ENCODE results near the gene NUCB2. TPM values are rescaled to one million over a fixed set of nuclear protein-coding genes. Genes with fewer than 3 reads are reported as not detected.
A peak's percentile ranks its signal among the peaks of the same experiment; 100 is the strongest.

NUCB2 gene
- polyA plus RNA-seq, 3 donors, result 8.6 to 41.3 (median 31.4) TPM

- WGBS (ENCODE audit: insufficient coverage), result under 1% methylated on average over 51 of the region's 61 CpGs
- no peaks in the 10 kb centered on the region for H3K79me2 ChIP-seq (ENCODE audit: insufficient read depth, low read length)
- H3K9me3 ChIP-seq (replicated peaks in 1 of 2; ENCODE audit: control insufficient read depth in 1 of 2, insufficient read depth in 1 of 2, low read length in 2 of 2), result no peaks in the 10 kb centered on the region
- H3K9ac ChIP-seq (ENCODE audit: insufficient read depth, low read length, poor library complexity, severe bottlenecking), result peak within 1 kb of the TSS; percentile 68
- peaks cover 27 to 34% of the 10 kb centered on the region in 2 donors for H3K4me1 ChIP-seq (ENCODE audit: control insufficient read depth in 1 of 2, insufficient read depth in 2 of 2, low read length in 2 of 2)
- H3K36me3 ChIP-seq (replicated peaks in 1 of 2; ENCODE audit: control insufficient read depth in 1 of 2, insufficient read depth in 2 of 2, low read length in 2 of 2), result no peaks in the 10 kb centered on the region
- peaks cover 0 to 2% of the 10 kb centered on the region in 2 donors for H3K36me3 Mint-ChIP-seq
- peak within 1 kb of the TSS in 1 of 2 donors; percentile 64 for H3K27ac ChIP-seq (ENCODE audit: low read depth in 1 of 2, low read length in 2 of 2)
- TF ChIP-seq CTCF (IDR thresholded peaks at IDR 0.05), result no peak
- H3K9me3 Mint-ChIP-seq, result peaks cover 0 to 8% (median 3%) of the 10 kb centered on the region in 7 donors
- peak; percentile 76 to 98 (median 86) for DNase-seq
- peak within 1 kb of the TSS; percentile 75 for H3K4me2 ChIP-seq (replicated peaks; ENCODE audit: extremely low read depth, low read length, poor library complexity, severe bottlenecking)
- peaks cover 4 to 26% (median 13%) of the 10 kb centered on the region in 3 donors for H3K27me3 Mint-ChIP-seq (ENCODE audit: low read depth in 3 of 3)
- H2AFZ ChIP-seq (ENCODE audit: insufficient read depth, low read depth, low read length, poor library complexity, severe bottlenecking), result peak within 1 kb of the TSS; percentile 84
- peak within 1 kb of the TSS; percentile 94 to 96 for H3K4me3 Mint-ChIP-seq
- H4K20me1 ChIP-seq (ENCODE audit: insufficient read depth, low read length), result no peaks in the 10 kb centered on the region
- H3K4me1 Mint-ChIP-seq, result peaks cover 29% of the 10 kb centered on the region
- peak within 1 kb of the TSS; percentile 52 to 73 (median 60) for H3K4me3 ChIP-seq (replicated peaks in 1 of 3; ENCODE audit: low read depth in 2 of 3, low read length in 3 of 3)
- intact Hi-C loops (cut with micrococcal nuclease), result loop anchor here (5.0 to 10.0 kb wide), 3 partner anchors 74 to 137 kb away; partner anchors contain the start of gene NUCB2 (in 1 of the 2)
- H3K27ac Mint-ChIP-seq, result peak within 1 kb of the TSS in 6 of 7 donors; percentile 26 to 92 (median 89)
- peaks cover 0 to 11% of the 10 kb centered on the region in 2 donors for H3K27me3 ChIP-seq (ENCODE audit: control insufficient read depth in 2 of 2, insufficient read depth in 2 of 2, low read length in 2 of 2)
Observed at GRCh38 chr11:17351510-17352176, 75.1 kb downstream of the NUCB2 start, which contains the start of gene NCR3LG1. Gene NCR3LG1 (plus strand): TSS chr11:17351800. CDS start chr11:17351970, 170 bp downstream.

- H3K4me1 ChIP-seq (ENCODE audit: control insufficient read depth in 1 of 2, insufficient read depth in 2 of 2, low read length in 2 of 2), result peaks cover 27 to 34% of the 10 kb centered on the region in 2 donors
- no peak for TF ChIP-seq CTCF (IDR thresholded peaks at IDR 0.05)
- H3K4me2 ChIP-seq (replicated peaks; ENCODE audit: extremely low read depth, low read length, poor library complexity, severe bottlenecking), result peak overlapping the region; percentile 75
- no peaks in the 10 kb centered on the region for H3K9me3 ChIP-seq (replicated peaks in 1 of 2; ENCODE audit: control insufficient read depth in 1 of 2, insufficient read depth in 1 of 2, low read length in 2 of 2)
- peaks cover 0 to 8% (median 3%) of the 10 kb centered on the region in 7 donors for H3K9me3 Mint-ChIP-seq
- peak overlapping the region; percentile 52 to 73 (median 60) for H3K4me3 ChIP-seq (replicated peaks in 1 of 3; ENCODE audit: low read depth in 2 of 3, low read length in 3 of 3)
- H3K27ac Mint-ChIP-seq, result peak overlapping the region; percentile 8 to 92 (median 77)
- H3K36me3 Mint-ChIP-seq, result peaks cover 0 to 2% of the 10 kb centered on the region in 2 donors
- intact Hi-C loops (cut with micrococcal nuclease), result loop anchor here (5.0 to 10.0 kb wide), 3 partner anchors 76 to 138 kb away; partner anchors contain the start of gene NUCB2 (in 1 of the 2)
- no peaks in the 10 kb centered on the region for H3K36me3 ChIP-seq (replicated peaks in 1 of 2; ENCODE audit: control insufficient read depth in 1 of 2, insufficient read depth in 2 of 2, low read length in 2 of 2)
- under 1% methylated on average over 61 of the region's 69 CpGs for WGBS (ENCODE audit: insufficient coverage)
- peak; percentile 48 to 63 (median 56) for DNase-seq
- H3K27ac ChIP-seq (ENCODE audit: low read depth in 1 of 2, low read length in 2 of 2), result peak overlapping the region in 1 of 2 donors; percentile 64
- H3K79me2 ChIP-seq (ENCODE audit: insufficient read depth, low read length), result no peaks in the 10 kb centered on the region
- H3K4me1 Mint-ChIP-seq, result peaks cover 29% of the 10 kb centered on the region
- H3K4me3 Mint-ChIP-seq, result peak overlapping the region; percentile 94 to 96
- peaks cover 4 to 26% (median 13%) of the 10 kb centered on the region in 3 donors for H3K27me3 Mint-ChIP-seq (ENCODE audit: low read depth in 3 of 3)
- peaks cover 0 to 11% of the 10 kb centered on the region in 2 donors for H3K27me3 ChIP-seq (ENCODE audit: control insufficient read depth in 2 of 2, insufficient read depth in 2 of 2, low read length in 2 of 2)
- H2AFZ ChIP-seq (ENCODE audit: insufficient read depth, low read depth, low read length, poor library complexity, severe bottlenecking), result peak overlapping the region; percentile 84
- no peaks in the 10 kb centered on the region for H4K20me1 ChIP-seq (ENCODE audit: insufficient read depth, low read length)
- peak overlapping the region; percentile 68 for H3K9ac ChIP-seq (ENCODE audit: insufficient read depth, low read length, poor library complexity, severe bottlenecking)
Observed at GRCh38 chr11:17352950-17353820, 76.6 kb downstream of the NUCB2 start.

Data from CD14-positive monocyte (primary cell).